Neuronal stem cell (in vitro differentiated cells): ENCODE results near the gene ACTN1.
"Not testable (repeated sequence)": the region's sequence is repeated elsewhere in the genome, so short reads cannot be mapped to it uniquely, and the experiment has no call there.

Experiments used
- DNase-seq: peaks from one replicate; pipeline ENCODE4 v3.0.0-alpha.2; 2013; ENCODE audit warnings: low spot score
- H2AFZ ChIP-seq: one replicate; pipeline ENCODE4 v1.6.1; 2013; ENCODE audit warnings: mild to moderate bottlenecking, low read length, inconsistent platforms
- H2AK5ac ChIP-seq: 2 replicates; pipeline ENCODE4 v1.6.1; 2013; ENCODE audit warnings: low read depth, mild to moderate bottlenecking, inconsistent platforms, low read length, moderate library complexity, mixed read lengths
- H2BK120ac ChIP-seq: 2 replicates; pipeline ENCODE4 v1.6.1; 2013; ENCODE audit warnings: low read depth, mild to moderate bottlenecking, inconsistent platforms, low read length, moderate library complexity, mixed read lengths
- H2BK12ac ChIP-seq: one replicate; pipeline ENCODE4 v1.6.1; 2013; ENCODE audit warnings: low read length, inconsistent platforms
- H2BK15ac ChIP-seq: 2 replicates; pipeline ENCODE4 v1.6.1; 2013; ENCODE audit warnings: mild to moderate bottlenecking, low read length, inconsistent platforms, mixed read lengths
- H2BK5ac ChIP-seq: one replicate; pipeline ENCODE4 v1.6.1; 2013; ENCODE audit warnings: inconsistent platforms, mild to moderate bottlenecking, low read length, moderate library complexity
- H3K14ac ChIP-seq: one replicate; pipeline ENCODE4 v1.6.1; 2013; ENCODE audit warnings: low read length, inconsistent platforms
- H3K18ac ChIP-seq: 2 replicates; pipeline ENCODE4 v1.6.1; 2013; ENCODE audit warnings: low read length, inconsistent platforms
- H3K23ac ChIP-seq: 2 replicates; pipeline ENCODE4 v1.6.1; 2013; ENCODE audit warnings: low read depth, mild to moderate bottlenecking, mixed read lengths, low read length, inconsistent platforms; ENCODE audit not compliant: poor library complexity
- H3K27ac ChIP-seq: replicated peaks from 3 replicates; pipeline ENCODE4 v1.5.1; 2013; ENCODE audit warnings: low read length, inconsistent platforms
- H3K27me3 ChIP-seq, 3 experiments: 2 replicates each; pipeline ENCODE4 v1.6.1; 2013; ENCODE audit warnings: low read length in 3 of 3, mild to moderate bottlenecking in 2 of 3, inconsistent platforms in 1 of 3, low read depth in 1 of 3, mixed read lengths in 1 of 3, moderate library complexity in 1 of 3; ENCODE audit not compliant: control insufficient read depth in 3 of 3, insufficient read depth in 3 of 3
- H3K36me3 ChIP-seq, 2 donors: replicated peaks in 1 of 2; 2 replicates each; pipeline ENCODE4 v1.6.1; 2013; ENCODE audit warnings: low read length in 2 of 2; ENCODE audit not compliant: control insufficient read depth in 2 of 2, insufficient read depth in 2 of 2
- H3K4ac ChIP-seq: 2 replicates; pipeline ENCODE4 v1.6.1; 2013; ENCODE audit warnings: inconsistent platforms, mild to moderate bottlenecking, low read length, moderate library complexity
- H3K4me1 ChIP-seq, 2 donors: 1 replicate in 1 of 2; 2 replicates in 1 of 2; pipeline ENCODE4 v1.6.1; 2013; ENCODE audit warnings: low read length in 2 of 2, low read depth in 1 of 2; ENCODE audit not compliant: control insufficient read depth in 2 of 2, insufficient read depth in 1 of 2
- H3K4me2 ChIP-seq: one replicate; pipeline ENCODE4 v1.6.1; 2013; ENCODE audit warnings: mild to moderate bottlenecking, low read length, inconsistent platforms; ENCODE audit not compliant: insufficient read depth, poor library complexity, severe bottlenecking
- H3K4me3 ChIP-seq, 2 donors: 2 replicates each; pipeline ENCODE4 v1.5.1; 2013; ENCODE audit warnings: low read length in 2 of 2, mild to moderate bottlenecking in 2 of 2, inconsistent platforms in 1 of 2, moderate library complexity in 1 of 2
- H3K79me1 ChIP-seq: one replicate; pipeline ENCODE4 v1.6.1; 2013; ENCODE audit warnings: low read depth, mild to moderate bottlenecking, inconsistent platforms, low read length, moderate library complexity
- H3K9ac ChIP-seq: one replicate; pipeline ENCODE4 v1.6.1; 2013; ENCODE audit warnings: mild to moderate bottlenecking, low read depth, low read length, inconsistent platforms; ENCODE audit not compliant: poor library complexity
- H3K9me3 ChIP-seq, 2 donors: replicated peaks in 1 of 2; 2 replicates each; pipeline versions ENCODE3 to v1.6.1; 2013; ENCODE audit warnings: low read length in 2 of 2, mild to moderate bottlenecking in 2 of 2, inconsistent platforms in 1 of 2, low read depth in 1 of 2, mixed read lengths in 1 of 2, moderate library complexity in 1 of 2; ENCODE audit not compliant: control insufficient read depth in 2 of 2, insufficient read depth in 1 of 2
- H4K8ac ChIP-seq: one replicate; pipeline ENCODE4 v1.6.1; 2013; ENCODE audit warnings: low read depth, mild to moderate bottlenecking, inconsistent platforms, low read length, moderate library complexity
- H4K91ac ChIP-seq: one replicate; pipeline ENCODE4 v1.6.1; 2013; ENCODE audit warnings: low read length, low read depth, mild to moderate bottlenecking, inconsistent platforms; ENCODE audit not compliant: poor library complexity
- WGBS, 2 donors: extraction: QIAGEN DNeasy Blood & Tissue Kit; methylation state at CpG; one replicate each; pipeline ENCODE4 v1.1.7; 2013; ENCODE audit warnings: missing lambda C conversion rate in 2 of 2, mixed read lengths in 1 of 2; ENCODE audit not compliant: insufficient read length in 2 of 2, insufficient replicate concordance in 1 of 2; ENCODE audit errors: extremely low coverage in 2 of 2; 5-methylcytosine and 5-hydroxymethylcytosine counted together

ACTN1 gene

GRCh38 chr14:68973219-68973565 is 5.9 kb downstream of the ACTN1 start:
- not testable (repeated sequence) for H3K9ac ChIP-seq, H3K23ac ChIP-seq, H3K4me2 ChIP-seq, H3K9me3 ChIP-seq, H2BK12ac ChIP-seq, H3K27me3 ChIP-seq, H3K14ac ChIP-seq, H3K18ac ChIP-seq, H4K91ac ChIP-seq, H2BK15ac ChIP-seq, H2BK5ac ChIP-seq, H3K27ac ChIP-seq, H2BK120ac ChIP-seq, H4K8ac ChIP-seq, H3K4ac ChIP-seq, H3K4me3 ChIP-seq, DNase-seq, H2AFZ ChIP-seq, H2AK5ac ChIP-seq
- Histone ChIP-seq H3K4me1 (peaks cover 25 to 27% of the 10 kb centered on the region in 2 donors), H3K36me3 (peaks cover 17 to 65% of the 10 kb centered on the region in 2 donors), H3K79me1 (peaks cover 25% of the 10 kb centered on the region)
- no CpG with 5 or more reads among the region's 6 CpGs for WGBS, 2 donors

GRCh38 chr14:68972507-68973218 is 6.4 kb downstream of the ACTN1 start:
- Histone ChIP-seq H3K9me3 (peaks cover 0 to 3% of the 10 kb centered on the region in 2 donors), H2AK5ac (no peak overlapping the region), H3K27ac (no peak overlapping the region), H3K79me1 (peaks cover 20% of the 10 kb centered on the region), H2AFZ (no peak overlapping the region), H3K4me3 (no peak overlapping the region), H2BK12ac (no peak overlapping the region), H3K4me1 (peaks cover 26 to 27% of the 10 kb centered on the region in 2 donors), H2BK120ac (no peak overlapping the region), H3K4me2 (no peak overlapping the region), H3K9ac (no peak overlapping the region), H4K91ac (no peak overlapping the region), H2BK5ac (no peak overlapping the region), H4K8ac (no peak overlapping the region), H3K14ac (no peak overlapping the region), H2BK15ac (no peak overlapping the region), H3K23ac (no peak overlapping the region), H3K27me3 (no peaks in the 10 kb centered on the region), H3K18ac (no peak overlapping the region), H3K36me3 (peaks cover 20 to 65% of the 10 kb centered on the region in 2 donors), H3K4ac (no peak overlapping the region)
- DNase-seq = no peak
- no CpG with 5 or more reads among the region's 14 CpGs for WGBS, 2 donors

GRCh38 chr14:68971411-68972035 is 7.6 kb downstream of the ACTN1 start:
- Histone ChIP-seq H3K18ac (no peak overlapping the region), H2BK5ac (no peak overlapping the region), H3K4me3 (no peak overlapping the region), H2BK15ac (no peak overlapping the region), H3K9ac (no peak overlapping the region), H3K27ac (no peak overlapping the region), H2BK120ac (no peak overlapping the region), H3K14ac (no peak overlapping the region), H3K27me3 (no peaks in the 10 kb centered on the region), H2AFZ (no peak overlapping the region), H3K23ac (no peak overlapping the region), H3K4me1 (peaks cover 18% of the 10 kb centered on the region in 2 donors), H3K9me3 (peaks cover 0 to 3% of the 10 kb centered on the region in 2 donors), H2BK12ac (no peak overlapping the region), H3K36me3 (peaks cover 20 to 65% of the 10 kb centered on the region in 2 donors), H2AK5ac (no peak overlapping the region), H4K91ac (no peak overlapping the region), H3K4me2 (no peak overlapping the region), H3K4ac (no peak overlapping the region), H3K79me1 (peaks cover 21% of the 10 kb centered on the region), H4K8ac (no peak overlapping the region)
- DNase-seq = no peak
- no CpG with 5 or more reads among the region's 9 CpGs for WGBS, 2 donors

- H3K9ac ChIP-seq = no peak overlapping the region
- no peak overlapping the region for H4K8ac ChIP-seq
- no peak overlapping the region for H2AK5ac ChIP-seq
- H3K4me1 ChIP-seq = peaks cover 16 to 17% of the 10 kb centered on the region in 2 donors
- H3K23ac ChIP-seq = no peak overlapping the region
- H3K14ac ChIP-seq = no peak overlapping the region
- no peak overlapping the region for H3K4me3 ChIP-seq
- no peak overlapping the region for H2BK5ac ChIP-seq
- H2BK12ac ChIP-seq = no peak overlapping the region
- no peak overlapping the region for H3K4ac ChIP-seq
- H3K79me1 ChIP-seq = peaks cover 19% of the 10 kb centered on the region
- DNase-seq = no peak
- no peak overlapping the region for H3K27ac ChIP-seq
- no peak overlapping the region for H2AFZ ChIP-seq
- no peak overlapping the region for H3K18ac ChIP-seq
- no peaks in the 10 kb centered on the region for H3K27me3 ChIP-seq
- peaks cover 0 to 3% of the 10 kb centered on the region in 2 donors for H3K9me3 ChIP-seq
- H3K36me3 ChIP-seq = peaks cover 20 to 57% of the 10 kb centered on the region in 2 donors
- no CpG with 5 or more reads among the region's 5 CpGs for WGBS, 2 donors
- H2BK15ac ChIP-seq = no peak overlapping the region
- no peak overlapping the region for H4K91ac ChIP-seq
- no peak overlapping the region for H3K4me2 ChIP-seq
- H2BK120ac ChIP-seq = no peak overlapping the region
These were observed 8.4 kb downstream of the ACTN1 start for GRCh38 chr14:68970736-68971135.
